ENCODE measurements around the gene HDAC9.
"Not testable (repeated sequence)": the region's sequence is repeated elsewhere in the genome, so short reads cannot be mapped to it uniquely, and the experiment has no call there.

Gene HDAC9

GRCh38 chr7:18900803-18901202 is 405.3 kb downstream of the HDAC9 start:
- DNase-seq (ENCODE audit: low spot score) = no peak

- DNase-seq (ENCODE audit: low spot score) = no peak
Observed at GRCh38 chr7:18901351-18901750, 405.8 kb downstream of the HDAC9 start.

- DNase-seq (ENCODE audit: low spot score) = no peak
Observed at GRCh38 chr7:18901982-18902421, 406.5 kb downstream of the HDAC9 start.

- DNase-seq (ENCODE audit: low spot score) = no peak
Observed at GRCh38 chr7:18902892-18903291, 407.3 kb downstream of the HDAC9 start.

GRCh38 chr7:18903695-18904094 is 408.1 kb downstream of the HDAC9 start:
- DNase-seq (ENCODE audit: low spot score) = no peak

GRCh38 chr7:18905316-18905943 is 409.9 kb downstream of the HDAC9 start:
- no peak for DNase-seq (ENCODE audit: low spot score)

GRCh38 chr7:18906901-18907300 is 411.4 kb downstream of the HDAC9 start:
- DNase-seq (ENCODE audit: low spot score) = no peak

- DNase-seq (ENCODE audit: low spot score) = no peak
Observed at GRCh38 chr7:18913106-18913505, 417.6 kb downstream of the HDAC9 start.

- no peak for DNase-seq (ENCODE audit: low spot score)
Observed at GRCh38 chr7:18916826-18917225, 421.3 kb downstream of the HDAC9 start.

- no peak for DNase-seq (ENCODE audit: low spot score)
Observed at GRCh38 chr7:18927134-18927533, 431.6 kb downstream of the HDAC9 start.

GRCh38 chr7:18936265-18936664 is 440.7 kb downstream of the HDAC9 start:
- no peak for DNase-seq (ENCODE audit: low spot score)

- DNase-seq (ENCODE audit: low spot score) = no peak
Observed at GRCh38 chr7:18939771-18940592, 444.4 kb downstream of the HDAC9 start.

- no peak for DNase-seq (ENCODE audit: low spot score)
Observed at GRCh38 chr7:18940593-18941134, 445.1 kb downstream of the HDAC9 start.

GRCh38 chr7:18941207-18941606 is 445.7 kb downstream of the HDAC9 start:
- no peak for DNase-seq (ENCODE audit: low spot score)

- DNase-seq (ENCODE audit: low spot score) = no peak
Observed at GRCh38 chr7:18948521-18948920, 453.0 kb downstream of the HDAC9 start.

- no peak for DNase-seq (ENCODE audit: low spot score)
Observed at GRCh38 chr7:18952846-18953245, 457.3 kb downstream of the HDAC9 start.

- no peak for DNase-seq (ENCODE audit: low spot score)
Observed at GRCh38 chr7:18958627-18959026, 463.1 kb downstream of the HDAC9 start.

- no peak for DNase-seq (ENCODE audit: low spot score)
Observed at GRCh38 chr7:18960725-18961124, 465.2 kb downstream of the HDAC9 start.

- DNase-seq (ENCODE audit: low spot score) = no peak
Observed at GRCh38 chr7:18962031-18962430, 466.5 kb downstream of the HDAC9 start.

GRCh38 chr7:18965657-18966056 is 470.1 kb downstream of the HDAC9 start:
- DNase-seq (ENCODE audit: low spot score) = no peak

- DNase-seq (ENCODE audit: low spot score) = not testable (repeated sequence)
Observed at GRCh38 chr7:18967755-18968154, 472.2 kb downstream of the HDAC9 start.

- no peak for DNase-seq (ENCODE audit: low spot score)
Observed at GRCh38 chr7:18971839-18972238, 476.3 kb downstream of the HDAC9 start.

GRCh38 chr7:18974803-18975202 is 479.3 kb downstream of the HDAC9 start:
- no peak for DNase-seq (ENCODE audit: low spot score)

All from globus pallidus (tissue), 1 donor.